GM18526 (cell line): Measurements from ENCODE around the gene TMEM35B.

Experiments used
- POLR2A ChIP-seq: IDR thresholded peaks from 3 replicates; pipeline ENCODE4 v1.6.1; 2011; ENCODE audit not compliant: insufficient read length; ENCODE audit errors: extremely low read depth

TMEM35B gene

DNA sequence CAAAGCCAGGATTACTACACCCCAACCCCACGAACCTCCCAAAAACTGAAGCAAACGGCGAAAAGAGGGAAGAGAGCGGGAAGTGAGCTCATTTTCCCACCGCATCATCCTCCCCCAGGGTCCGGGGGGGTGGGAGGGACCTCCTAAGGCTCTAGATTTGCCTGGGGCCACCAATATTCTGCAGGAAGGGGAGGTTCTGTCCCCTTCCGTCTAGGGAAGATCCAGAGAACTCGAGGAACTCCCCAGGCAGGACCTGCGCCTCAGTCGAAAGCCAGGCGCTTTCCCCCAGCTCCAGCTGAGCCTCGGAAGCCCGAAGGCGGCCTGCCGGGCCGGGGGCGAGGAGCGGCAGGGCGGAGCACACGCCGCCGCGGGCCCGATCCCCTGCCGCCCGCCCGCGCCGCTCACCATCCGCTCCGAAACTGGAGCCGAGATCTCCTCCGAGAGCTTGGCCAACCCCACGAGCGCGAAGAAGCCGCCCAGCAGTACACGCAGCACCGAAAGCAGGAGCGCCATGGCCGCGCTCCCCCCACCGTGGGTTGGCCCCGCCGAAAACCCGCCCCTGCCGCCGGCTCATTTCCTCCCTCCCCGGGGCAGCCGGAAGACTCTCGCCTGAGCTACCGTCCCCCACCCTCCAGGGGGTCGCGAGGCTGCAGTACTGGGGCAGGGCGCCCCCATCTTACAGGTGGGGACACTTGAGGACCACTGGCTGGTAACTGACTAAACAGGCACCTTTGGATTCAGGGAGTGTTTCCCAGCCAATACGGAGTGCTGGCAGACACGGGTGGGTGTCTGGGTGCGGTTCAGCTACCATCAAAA lies at the start of gene TMEM35B:
Gene TMEM35B, minus strand, starts transcription at position 555 of the 816 bp plus-strand sequence. Its CDS starts 42 bp downstream, at position 513.
- TF ChIP-seq POLR2A = peak; percentile 93

- TF ChIP-seq POLR2A = no peak
Measured at GRCh38 chr1:35033346-35033745, 48.2 kb upstream of the TMEM35B start.

- TF ChIP-seq POLR2A = no peak
Measured at GRCh38 chr1:35032384-35032739, 47.2 kb upstream of the TMEM35B start.

DNA sequence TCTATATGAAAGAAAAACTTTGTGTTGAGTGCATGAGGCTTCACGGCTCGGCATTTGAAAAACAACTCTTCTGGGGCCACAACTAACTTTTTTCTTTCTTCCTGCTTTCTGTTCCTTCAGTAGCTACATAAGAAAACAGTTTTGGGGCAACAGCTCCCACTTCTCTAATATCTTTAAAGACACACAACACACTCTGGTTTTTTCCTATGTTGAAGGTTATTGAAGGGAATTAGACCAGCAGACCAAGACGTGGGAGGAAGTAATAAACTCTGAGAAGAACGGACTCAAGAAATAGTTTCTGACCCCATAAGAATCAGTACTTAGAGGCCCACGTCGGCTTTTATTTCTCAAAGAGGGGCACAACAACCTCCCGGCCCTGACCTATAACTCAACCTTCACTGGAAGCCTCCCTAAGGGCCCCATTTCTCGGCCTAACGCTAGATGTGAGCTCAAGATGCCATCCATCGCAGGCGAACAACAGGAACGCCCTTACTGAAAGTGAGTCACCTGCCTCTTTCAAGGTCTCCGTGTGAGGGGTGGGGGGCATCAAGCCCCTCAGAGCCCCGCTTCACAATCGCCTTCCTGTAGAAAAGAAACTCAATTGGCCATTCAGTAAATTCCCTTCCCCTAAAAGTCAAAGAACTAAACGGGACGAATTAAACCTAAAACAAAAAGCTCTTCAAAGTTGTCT lies 45.8 kb upstream of the TMEM35B start:
- TF ChIP-seq POLR2A = no peak

- TF ChIP-seq POLR2A = no peak
Measured at GRCh38 chr1:35030338-35030737, 45.2 kb upstream of the TMEM35B start.

DNA sequence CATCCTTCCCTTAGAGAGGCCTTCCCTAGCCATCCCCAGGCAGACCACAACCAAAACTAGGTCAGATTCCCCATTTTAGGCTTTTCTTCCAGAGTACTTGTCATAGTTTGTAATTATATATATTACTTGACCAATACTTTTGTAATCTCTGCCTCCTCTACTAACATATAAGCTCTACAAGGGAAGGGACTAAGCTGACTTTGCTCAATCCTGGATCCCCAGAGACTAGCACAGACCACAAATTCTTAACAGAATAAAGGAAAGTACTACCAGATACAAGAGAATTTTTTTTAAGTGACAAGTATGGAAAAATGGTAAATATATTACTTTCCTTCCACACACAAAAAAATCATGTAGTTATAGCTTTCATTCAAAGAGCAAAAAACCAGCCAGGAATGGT lies 44.6 kb upstream of the TMEM35B start:
- TF ChIP-seq POLR2A = no peak

- no peak for TF ChIP-seq POLR2A
Measured at GRCh38 chr1:35016406-35016805, 31.3 kb upstream of the TMEM35B start.

DNA sequence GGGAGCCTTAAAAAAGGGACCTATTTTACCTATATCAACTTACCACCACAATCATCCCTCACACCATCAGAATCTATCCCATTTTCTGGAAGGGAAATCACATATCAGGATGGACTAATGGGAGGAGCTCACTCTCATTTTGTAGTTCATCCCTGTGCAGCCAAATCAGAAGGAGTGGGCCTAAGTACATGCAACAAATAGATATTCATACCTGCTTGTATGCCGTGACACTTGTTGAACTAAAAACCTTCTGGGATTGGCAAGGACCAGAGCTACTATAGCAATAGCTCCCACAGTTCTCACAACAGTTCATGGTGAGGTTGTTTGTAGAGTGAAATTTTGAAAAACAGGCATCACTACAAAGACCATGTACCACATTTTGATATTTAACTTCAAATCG lies 29.3 kb upstream of the TMEM35B start:
- TF ChIP-seq POLR2A = no peak

DNA sequence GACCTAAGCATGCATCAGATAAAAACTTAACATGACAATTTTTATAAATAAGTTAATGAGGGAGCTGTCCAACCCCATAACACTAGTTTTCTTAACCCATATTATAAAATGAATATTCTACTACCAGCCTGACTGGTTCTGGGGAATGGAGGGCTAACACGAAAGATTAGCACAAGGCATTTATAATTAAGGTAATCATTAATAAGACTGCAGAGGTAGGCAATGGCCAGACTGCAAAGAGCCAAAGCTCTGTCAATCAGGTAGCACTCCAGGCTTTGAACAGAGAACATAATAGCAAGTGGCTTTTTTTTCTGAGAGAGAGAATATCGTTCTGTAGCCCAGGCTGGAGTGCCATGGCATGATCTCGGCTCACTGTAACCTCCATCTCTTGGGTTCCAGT lies 20.6 kb upstream of the TMEM35B start:
- TF ChIP-seq POLR2A = no peak

GRCh38 chr1:35001743-35002142 lies 16.6 kb upstream of the TMEM35B start:
- no peak for TF ChIP-seq POLR2A

DNA sequence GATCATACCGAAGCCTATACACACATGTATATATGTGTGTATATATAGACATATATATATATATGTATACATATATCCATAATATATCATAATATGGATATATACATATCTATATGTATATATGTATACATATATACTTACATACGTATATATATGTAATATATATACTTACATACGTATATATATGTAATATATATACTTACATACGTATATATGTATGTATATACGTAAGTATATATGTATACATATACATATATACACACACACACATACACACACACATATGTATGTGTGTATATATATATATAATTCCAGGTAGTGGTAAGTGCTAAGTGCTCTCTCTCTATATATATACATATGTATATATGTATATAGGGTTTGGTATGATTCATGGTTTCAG lies 9.7 kb upstream of the TMEM35B start:
- no peak for TF ChIP-seq POLR2A

- TF ChIP-seq POLR2A = no peak
Measured at GRCh38 chr1:34988581-34988980, 3.4 kb upstream of the TMEM35B start.

- no peak for TF ChIP-seq POLR2A
Measured at GRCh38 chr1:34988147-34988546, 3.0 kb upstream of the TMEM35B start.

- TF ChIP-seq POLR2A = no peak
Measured at GRCh38 chr1:34987018-34987417, 1.9 kb upstream of the TMEM35B start.

- TF ChIP-seq POLR2A = no peak
Measured at GRCh38 chr1:34984435-34984792, 733 bp downstream of the TMEM35B start.

DNA sequence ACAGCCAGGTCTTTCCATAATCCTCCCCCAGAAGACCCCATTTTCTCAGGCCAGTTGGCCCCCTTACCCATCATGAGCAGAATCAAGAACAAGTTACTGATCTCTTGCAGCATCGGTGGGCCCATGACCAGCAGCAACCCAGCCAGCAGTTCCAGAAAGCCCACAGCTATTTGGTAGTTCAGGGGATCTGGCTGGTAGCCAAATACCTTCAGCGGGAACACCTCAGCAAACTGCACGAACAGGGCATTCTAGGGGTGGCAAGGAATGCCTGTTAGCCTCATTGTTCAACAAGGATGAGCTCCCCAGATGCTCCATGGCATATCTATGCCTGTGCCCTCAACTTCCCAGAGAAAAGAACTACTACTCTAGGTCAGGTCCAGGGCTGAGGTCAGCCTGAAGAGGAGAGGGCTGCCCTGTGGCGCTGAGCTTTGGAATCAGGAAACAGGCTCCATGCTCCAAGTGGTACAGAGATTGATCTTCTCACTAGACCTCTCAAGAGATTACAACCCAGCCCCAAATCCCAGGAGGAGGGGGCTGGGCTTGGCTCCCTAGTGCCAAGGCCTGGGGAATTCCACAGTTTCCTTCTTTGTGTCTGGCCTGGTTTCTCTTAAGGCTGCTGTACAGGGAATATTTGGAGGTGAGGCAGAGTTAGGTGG lies 1.3 kb downstream of the TMEM35B start:
- TF ChIP-seq POLR2A = no peak
